Caco-2 (cell line): ENCODE results near the gene NEUROD4. TPM values are rescaled to one million over a fixed set of nuclear protein-coding genes. Genes with fewer than 3 reads are reported as not detected.
A peak's percentile ranks its signal among the peaks of the same experiment; 100 is the strongest.

Experiments used
- Bru-seq: library from RNA; stranded (reverse); fragments of 400-500 nt; gene quantifications from one replicate; lab custom pipeline; 2021; lab: Mats Ljungman, UMichigan
- BruChase-seq, 2 experiments: library from RNA; stranded (reverse); fragments of 400-500 nt; gene quantifications; one replicate each; lab custom pipeline; 2021; lab: Mats Ljungman, UMichigan
- BruUV-seq: library from RNA; stranded (reverse); fragments of 400-500 nt; replicated peaks from 2 replicates; lab custom pipeline; 2021; lab: Mats Ljungman, UMichigan
- CTCF ChIA-PET: fragments of 300-600 bp; sonication (Branson Sonifier 250); formaldehyde crosslinking; loops from one replicate; lab custom pipeline; 2022; ENCODE audit warnings: antibody characterized with exemption; lab: Charles Lee
- POLR2A ChIA-PET: fragments of 300-600 bp; sonication (Branson Sonifier 250); formaldehyde crosslinking; loops from one replicate; lab custom pipeline; 2022; ENCODE audit warnings: antibody characterized with exemption; lab: Charles Lee
- DNase-seq, 2 experiments: peaks; one replicate each; pipeline versions ENCODE4 v3.0.0 to v3.0.0-alpha.2; 2020 to 2022
- H3K27me3 ChIP-seq: replicated peaks from 2 replicates; pipeline ENCODE4 v1.6.0; 2011; ENCODE audit warnings: low read length; ENCODE audit not compliant: control insufficient read depth, insufficient read depth
- H3K36me3 ChIP-seq: 2 replicates; pipeline ENCODE4 v1.5.1; 2011; ENCODE audit warnings: low read length; ENCODE audit not compliant: control insufficient read depth, insufficient read depth
- H3K4me1 ChIP-seq: fragments of 250-450 bp; sonication (Bioruptor Pico); 2 replicates; pipeline ENCODE4 v1.5.1; 2020; ENCODE audit warnings: mild to moderate bottlenecking
- H3K4me3 ChIP-seq: 2 replicates; pipeline ENCODE4 v1.5.1; 2011; ENCODE audit warnings: low read depth, mild to moderate bottlenecking, control low read depth, low read length
- H3K9me3 ChIP-seq: fragments of 250-450 bp; sonication (Bioruptor Pico); 2 replicates; pipeline ENCODE4 v1.5.1; 2020; ENCODE audit warnings: mild to moderate bottlenecking, moderate library complexity
- H3K27ac Mint-ChIP-seq: one replicate; pipeline ENCODE4 v1.8.0; 2022; ENCODE audit warnings: mixed read lengths; ENCODE audit not compliant: unreplicated experiment
- H3K27me3 Mint-ChIP-seq: one replicate; pipeline ENCODE4 v1.8.0; 2022; ENCODE audit warnings: mixed read lengths; ENCODE audit not compliant: insufficient read depth, unreplicated experiment
- H3K36me3 Mint-ChIP-seq: one replicate; pipeline ENCODE4 v1.8.0; 2022; ENCODE audit warnings: mild to moderate bottlenecking, mixed read lengths; ENCODE audit not compliant: insufficient read depth, unreplicated experiment
- H3K4me1 Mint-ChIP-seq: one replicate; pipeline ENCODE4 v1.8.0; 2022; ENCODE audit warnings: low read depth, mixed read lengths; ENCODE audit not compliant: unreplicated experiment
- H3K4me3 Mint-ChIP-seq: one replicate; pipeline ENCODE4 v1.8.0; 2022; ENCODE audit warnings: mild to moderate bottlenecking, moderate library complexity, mixed read lengths; ENCODE audit not compliant: unreplicated experiment
- H3K9me3 Mint-ChIP-seq: one replicate; pipeline ENCODE4 v1.8.0; 2022; ENCODE audit warnings: mixed read lengths; ENCODE audit not compliant: unreplicated experiment
- intact Hi-C: fragments of 100-400 bp; cut with micrococcal nuclease; formaldehyde crosslinking; loops from one replicate; pipeline ENCODE4 v1.10.0; 2022; ENCODE audit not compliant: unreplicated experiment
- long read RNA-seq: library from polyadenylated mRNA; stranded (forward); transcript quantifications from one replicate; pipeline ENCODE4 v2.0.0, GENCODE V29; 2022
- total RNA-seq: library from RNA; stranded (reverse); gene quantifications from 2 replicates; pipeline ENCODE4 v1.2.3, GENCODE V29; 2022
- TF ChIP-seq, protein P1 (sequence below), 2 experiments: fragments of 200-600 bp in 1 of 2; IDR thresholded peaks; 1 replicate in 1 of 2; 2 replicates in 1 of 2; pipeline versions ENCODE4 v1.5.1 to v1.8.0; 2011 to 2022; ENCODE audit warnings: antibody characterized with exemption in 1 of 2, control low read depth in 1 of 2, inconsistent platforms in 1 of 2, low read depth in 1 of 2, low read length in 1 of 2, mild to moderate bottlenecking in 1 of 2, moderate library complexity in 1 of 2; ENCODE audit not compliant: insufficient read depth in 1 of 2, severe bottlenecking in 1 of 2, unreplicated experiment in 1 of 2

Gene NEUROD4, protein sequence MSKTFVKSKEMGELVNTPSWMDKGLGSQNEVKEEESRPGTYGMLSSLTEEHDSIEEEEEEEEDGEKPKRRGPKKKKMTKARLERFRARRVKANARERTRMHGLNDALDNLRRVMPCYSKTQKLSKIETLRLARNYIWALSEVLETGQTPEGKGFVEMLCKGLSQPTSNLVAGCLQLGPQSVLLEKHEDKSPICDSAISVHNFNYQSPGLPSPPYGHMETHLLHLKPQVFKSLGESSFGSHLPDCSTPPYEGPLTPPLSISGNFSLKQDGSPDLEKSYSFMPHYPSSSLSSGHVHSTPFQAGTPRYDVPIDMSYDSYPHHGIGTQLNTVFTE
- total RNA-seq (not detected in 2 replicates), Bru-seq, nascent RNA (not detected), BruChase-seq, experiment 1, labeled RNA remaining after a 2-hour chase (not detected), BruChase-seq, experiment 2, labeled RNA remaining after a 6-hour chase (not detected)
- long read RNA-seq: 0 reads

DNA sequence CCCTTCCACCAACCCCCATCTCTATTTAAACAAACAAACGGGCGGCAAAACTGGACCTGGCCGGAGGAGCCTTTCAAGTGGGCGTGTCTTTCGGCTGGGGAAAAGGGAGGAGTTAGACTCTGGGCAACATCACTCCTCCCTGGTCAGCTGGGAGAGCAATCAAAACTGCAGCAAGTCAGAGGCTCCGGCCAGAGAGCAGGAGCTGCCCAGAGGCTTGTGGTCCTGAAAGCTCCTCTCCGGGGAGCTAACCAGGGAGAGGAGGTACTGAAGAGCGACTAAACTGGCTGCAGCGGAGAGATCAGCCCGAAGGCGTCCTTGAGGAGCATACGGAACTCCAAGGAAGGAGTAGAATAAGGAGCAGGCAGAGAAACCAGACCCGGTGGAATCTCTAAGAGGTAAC, at the start of gene NEUROD4:
TSS of gene NEUROD4 (plus strand) at position 191 of the 400 bp plus-strand sequence. CDS start 6,466 bp downstream, outside the sequence.
- H3K27me3 ChIP-seq: no peaks in the 10 kb centered on the region
- TF ChIP-seq, protein P1, sequence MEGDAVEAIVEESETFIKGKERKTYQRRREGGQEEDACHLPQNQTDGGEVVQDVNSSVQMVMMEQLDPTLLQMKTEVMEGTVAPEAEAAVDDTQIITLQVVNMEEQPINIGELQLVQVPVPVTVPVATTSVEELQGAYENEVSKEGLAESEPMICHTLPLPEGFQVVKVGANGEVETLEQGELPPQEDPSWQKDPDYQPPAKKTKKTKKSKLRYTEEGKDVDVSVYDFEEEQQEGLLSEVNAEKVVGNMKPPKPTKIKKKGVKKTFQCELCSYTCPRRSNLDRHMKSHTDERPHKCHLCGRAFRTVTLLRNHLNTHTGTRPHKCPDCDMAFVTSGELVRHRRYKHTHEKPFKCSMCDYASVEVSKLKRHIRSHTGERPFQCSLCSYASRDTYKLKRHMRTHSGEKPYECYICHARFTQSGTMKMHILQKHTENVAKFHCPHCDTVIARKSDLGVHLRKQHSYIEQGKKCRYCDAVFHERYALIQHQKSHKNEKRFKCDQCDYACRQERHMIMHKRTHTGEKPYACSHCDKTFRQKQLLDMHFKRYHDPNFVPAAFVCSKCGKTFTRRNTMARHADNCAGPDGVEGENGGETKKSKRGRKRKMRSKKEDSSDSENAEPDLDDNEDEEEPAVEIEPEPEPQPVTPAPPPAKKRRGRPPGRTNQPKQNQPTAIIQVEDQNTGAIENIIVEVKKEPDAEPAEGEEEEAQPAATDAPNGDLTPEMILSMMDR (IDR thresholded peaks at IDR 0.05; ENCODE audit: insufficient read depth in 1 of 2, low read depth in 1 of 2, low read length in 1 of 2, severe bottlenecking in 1 of 2, unreplicated experiment in 1 of 2): no peak
- intact Hi-C loops: no loop called here
- ChIA-PET POLR2A (no interaction called here), CTCF (interaction anchor here (0.8 kb wide), 1 partner anchor 27 kb away, joined by 4 read pairs; no protein-coding TSS in a partner anchor)
- DNase-seq: peak; percentile 69 to 73
- H3K36me3 Mint-ChIP-seq: no peaks in the 10 kb centered on the region
- no peaks in the 10 kb centered on the region for H3K4me1 ChIP-seq
- H3K9me3 ChIP-seq: no peaks in the 10 kb centered on the region
- H3K4me3 ChIP-seq: no peak within 1 kb of the TSS
- H3K36me3 ChIP-seq: no peaks in the 10 kb centered on the region
- peaks cover 8% of the 10 kb centered on the region for H3K4me1 Mint-ChIP-seq
- H3K9me3 Mint-ChIP-seq: no peaks in the 10 kb centered on the region
- no peak within 1 kb of the TSS for H3K4me3 Mint-ChIP-seq
- no peak within 1 kb of the TSS for H3K27ac Mint-ChIP-seq
- peaks cover 9% of the 10 kb centered on the region for H3K27me3 Mint-ChIP-seq
- no TSS peak for BruUV-seq

DNA sequence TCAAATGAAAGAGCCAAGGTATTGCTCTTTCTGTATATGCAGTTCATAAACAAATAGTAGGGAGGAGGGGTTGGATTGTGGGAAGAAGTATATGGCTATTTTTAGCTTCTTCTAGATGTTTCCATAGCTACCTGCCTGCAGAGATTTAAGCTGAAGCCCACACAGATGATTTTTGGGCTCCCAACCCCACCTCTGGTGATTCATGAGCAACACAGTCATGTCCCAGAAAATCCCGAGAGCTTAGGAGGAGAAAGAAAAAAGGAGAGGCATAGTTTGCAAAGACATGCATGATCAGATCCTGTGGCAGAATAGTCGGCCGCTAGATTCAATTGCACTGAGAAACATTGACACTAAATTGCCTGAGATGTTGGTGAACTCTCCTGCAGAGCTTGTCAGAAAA, 49.0 kb upstream of the NEUROD4 start:
- Mint-ChIP-seq H3K4me1 (no peaks in the 10 kb centered on the region), H3K27ac (no peak overlapping the region), H3K9me3 (no peaks in the 10 kb centered on the region), H3K27me3 (peaks cover 2% of the 10 kb centered on the region), H3K36me3 (no peaks in the 10 kb centered on the region), H3K4me3 (no peak overlapping the region)
- TF ChIP-seq, protein P1 (IDR thresholded peaks at IDR 0.05; ENCODE audit: insufficient read depth in 1 of 2, low read depth in 1 of 2, low read length in 1 of 2, severe bottlenecking in 1 of 2, unreplicated experiment in 1 of 2): no peak
- no peak for DNase-seq
- H3K9me3 ChIP-seq: no peaks in the 10 kb centered on the region
- intact Hi-C loops: no loop called here
- no peaks in the 10 kb centered on the region for H3K36me3 ChIP-seq
- no peaks in the 10 kb centered on the region for H3K27me3 ChIP-seq
- H3K4me1 ChIP-seq: no peaks in the 10 kb centered on the region; the same call in 1 of the 2 replicates
- H3K4me3 ChIP-seq: no peak overlapping the region
- POLR2A ChIA-PET: no interaction called here
- CTCF ChIA-PET: no interaction called here
- no TSS peak for BruUV-seq

DNA sequence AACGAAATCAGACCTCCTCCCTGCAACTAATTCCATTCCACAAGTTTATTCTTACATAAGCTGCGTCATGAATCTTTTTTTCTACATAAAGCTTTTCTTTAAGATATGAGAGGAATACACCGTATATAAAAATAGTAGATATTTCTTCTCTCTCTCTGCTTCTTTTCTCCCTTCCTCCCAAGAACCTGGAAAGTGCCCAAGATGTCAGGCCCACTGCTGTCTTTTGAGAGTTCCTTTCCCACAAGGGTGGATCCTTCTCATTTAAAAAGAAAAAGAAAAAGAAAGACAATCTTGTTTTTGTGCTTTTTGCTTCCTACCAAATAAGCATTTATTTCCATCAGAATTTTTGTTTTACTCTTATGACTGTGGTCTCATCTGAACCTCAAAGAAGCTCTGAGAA, 46.2 kb upstream of the NEUROD4 start:
- intact Hi-C loops: no loop called here
- Histone ChIP-seq H3K36me3 (no peaks in the 10 kb centered on the region), H3K4me1 (no peaks in the 10 kb centered on the region; the same call in 1 of the 2 replicates), H3K4me3 (no peak overlapping the region), H3K9me3 (no peaks in the 10 kb centered on the region), H3K27me3 (no peaks in the 10 kb centered on the region)
- Mint-ChIP-seq H3K4me1 (peaks cover 7% of the 10 kb centered on the region), H3K9me3 (no peaks in the 10 kb centered on the region), H3K4me3 (no peak overlapping the region), H3K27ac (no peak overlapping the region), H3K36me3 (no peaks in the 10 kb centered on the region), H3K27me3 (peaks cover under 1% of the 10 kb centered on the region)
- POLR2A ChIA-PET: no interaction called here
- CTCF ChIA-PET: no interaction called here
- no peak for DNase-seq
- no TSS peak for BruUV-seq
- TF ChIP-seq, protein P1 (IDR thresholded peaks at IDR 0.05; ENCODE audit: insufficient read depth in 1 of 2, low read depth in 1 of 2, low read length in 1 of 2, severe bottlenecking in 1 of 2, unreplicated experiment in 1 of 2): no peak
